ENCODE measurements around the gene KCTD10.

DNA sequence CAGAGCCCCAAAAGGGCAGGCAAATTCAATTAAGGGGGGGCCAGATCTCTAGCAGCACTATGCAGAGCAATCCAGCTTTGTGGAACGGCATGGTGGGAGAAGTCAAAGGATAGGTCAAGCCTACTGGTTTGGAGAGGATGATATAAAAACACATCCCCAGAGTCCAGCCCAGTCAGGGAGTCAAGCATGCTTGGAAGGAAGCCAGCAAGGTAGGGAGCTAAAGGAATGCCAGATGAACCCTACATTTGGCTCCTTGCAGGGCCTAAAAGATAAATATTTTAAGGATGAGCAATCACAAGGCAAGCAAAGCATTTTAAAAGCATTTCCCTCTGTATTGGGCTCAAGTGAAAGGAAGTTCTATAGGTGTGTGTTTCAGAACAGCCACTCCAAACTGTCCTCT, 21.4 kb downstream of the KCTD10 start:
- TF ChIP-seq, protein P1, sequence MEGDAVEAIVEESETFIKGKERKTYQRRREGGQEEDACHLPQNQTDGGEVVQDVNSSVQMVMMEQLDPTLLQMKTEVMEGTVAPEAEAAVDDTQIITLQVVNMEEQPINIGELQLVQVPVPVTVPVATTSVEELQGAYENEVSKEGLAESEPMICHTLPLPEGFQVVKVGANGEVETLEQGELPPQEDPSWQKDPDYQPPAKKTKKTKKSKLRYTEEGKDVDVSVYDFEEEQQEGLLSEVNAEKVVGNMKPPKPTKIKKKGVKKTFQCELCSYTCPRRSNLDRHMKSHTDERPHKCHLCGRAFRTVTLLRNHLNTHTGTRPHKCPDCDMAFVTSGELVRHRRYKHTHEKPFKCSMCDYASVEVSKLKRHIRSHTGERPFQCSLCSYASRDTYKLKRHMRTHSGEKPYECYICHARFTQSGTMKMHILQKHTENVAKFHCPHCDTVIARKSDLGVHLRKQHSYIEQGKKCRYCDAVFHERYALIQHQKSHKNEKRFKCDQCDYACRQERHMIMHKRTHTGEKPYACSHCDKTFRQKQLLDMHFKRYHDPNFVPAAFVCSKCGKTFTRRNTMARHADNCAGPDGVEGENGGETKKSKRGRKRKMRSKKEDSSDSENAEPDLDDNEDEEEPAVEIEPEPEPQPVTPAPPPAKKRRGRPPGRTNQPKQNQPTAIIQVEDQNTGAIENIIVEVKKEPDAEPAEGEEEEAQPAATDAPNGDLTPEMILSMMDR (IDR thresholded peaks at IDR 0.05), result no peak
- TF ChIP-seq EP300 (IDR thresholded peaks at IDR 0.05), result no peak
- no peak for TF ChIP-seq POLR2A (IDR thresholded peaks at IDR 0.05; ENCODE audit: low read depth)
- no peak for TF ChIP-seq POLR2AphosphoS5 (IDR thresholded peaks at IDR 0.05)
